ENCODE measurements around the gene FARS2.

DNA sequence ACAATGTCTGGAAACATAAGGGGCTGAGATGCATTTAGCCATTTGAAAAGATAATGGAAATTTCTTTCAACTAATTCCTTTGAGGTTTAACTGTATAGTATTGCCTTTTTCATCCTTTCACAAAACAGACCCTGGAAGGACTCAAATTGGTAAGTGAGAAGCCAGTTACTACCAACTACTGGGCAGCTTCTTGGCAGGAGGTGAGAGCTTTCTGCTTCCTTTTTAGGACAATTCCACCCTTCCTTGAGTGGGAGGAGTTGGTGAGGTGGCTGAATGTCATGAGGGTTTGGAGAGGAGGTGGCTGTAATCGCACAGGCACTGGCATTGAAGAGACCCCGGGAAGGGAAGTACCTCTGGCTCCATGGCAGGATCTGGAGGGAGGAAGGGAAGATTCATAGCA, 404.4 kb downstream of the FARS2 start:
- TF ChIP-seq CTCF (IDR thresholded peaks at IDR 0.05; ENCODE audit: low read depth, low read length) (no peak), EZH2phosphoT487 (IDR thresholded peaks at IDR 0.05; ENCODE audit: low read depth) (no peak)

Measured in OCI-LY3 (cell line).